Thyroid gland (tissue), 4 donors: ENCODE measurements around the gene STPG1.

Experiments used
- CTCF ChIP-seq, 6 experiments: fragments of 200-600 bp in 3 of 6; fragments of 450-650 bp in 3 of 6; sonication (generic) in 3 of 6; IDR thresholded peaks; one replicate each; pipeline ENCODE4 v1.5.1; 2016 to 2019; ENCODE audit warnings: antibody characterized with exemption in 6 of 6, mild to moderate bottlenecking in 2 of 6, inconsistent platforms in 1 of 6, moderate library complexity in 1 of 6
- POLR2A ChIP-seq, 2 donors: fragments of 450-650 bp; IDR thresholded peaks; one replicate each; pipeline ENCODE4 v1.6.1; 2017; ENCODE audit warnings: antibody characterized with exemption in 2 of 2, mild to moderate bottlenecking in 2 of 2, moderate library complexity in 1 of 2

- no peak for TF ChIP-seq CTCF (IDR thresholded peaks at IDR 0.05)
- TF ChIP-seq POLR2A (IDR thresholded peaks at IDR 0.05): no peak
Measured at GRCh38 chr1:24403806-24404205, 9.8 kb downstream of the STPG1 start.
